Peyer's patch (tissue), 4 donors: ENCODE measurements around the gene SIGLEC1. TPM values are rescaled to one million over a fixed set of nuclear protein-coding genes. Genes with fewer than 3 reads are reported as not detected.

Experiments used
- DNase-seq, 3 donors: peaks; one replicate each; pipeline ENCODE4 v3.0.0-alpha.2; 2017 to 2019
- H3K27ac ChIP-seq, 4 donors: fragments of 200-600 bp; sonication (generic); one replicate each; pipeline ENCODE4 v1.5.1; 2016 to 2019
- H3K27me3 ChIP-seq, 2 donors: fragments of 200-600 bp; sonication (generic); one replicate each; pipeline ENCODE4 v1.5.1; 2019
- H3K36me3 ChIP-seq, 3 donors: fragments of 200-600 bp; sonication (generic); one replicate each; pipeline ENCODE4 v1.5.1; 2016 to 2019
- H3K4me1 ChIP-seq, 4 donors: fragments of 200-600 bp; sonication (generic); one replicate each; pipeline ENCODE4 v1.5.1; 2016 to 2019
- H3K4me3 ChIP-seq, 4 donors: fragments of 200-600 bp; sonication (generic); 1 replicate in 3 of 4; 2 replicates in 1 of 4; pipeline ENCODE4 v1.5.1; 2016 to 2019; ENCODE audit warnings: mild to moderate bottlenecking in 1 of 4
- H3K9me3 ChIP-seq, 4 donors: fragments of 200-600 bp; sonication (generic); one replicate each; pipeline ENCODE4 v1.5.1; 2016 to 2019; ENCODE audit warnings: mild to moderate bottlenecking in 1 of 4
- CTCF ChIP-seq, 6 experiments: fragments of 450-650 bp in 4 of 6; fragments of 200-600 bp in 2 of 6; sonication (generic) in 1 of 6; IDR thresholded peaks; one replicate each; pipeline ENCODE4 v1.5.1; 2017 to 2019; ENCODE audit warnings: antibody characterized with exemption in 6 of 6, mild to moderate bottlenecking in 3 of 6, moderate library complexity in 1 of 6
- POLR2A ChIP-seq, 2 donors: fragments of 450-650 bp; IDR thresholded peaks; one replicate each; pipeline ENCODE4 v1.5.1; 2017; ENCODE audit warnings: antibody characterized with exemption in 2 of 2, mild to moderate bottlenecking in 2 of 2, moderate library complexity in 2 of 2
- total RNA-seq, 4 donors: library from RNA; depleted of rRNA; stranded (reverse); fragments of >200 nt; gene quantifications; one replicate each; pipeline ENCODE4 v1.1.0, GENCODE V29; 2016

Gene SIGLEC1
- total RNA-seq, 4 donors from 2014 or later: 2.3 to 10.7 (median 7.8) TPM

- no peak for TF ChIP-seq CTCF (IDR thresholded peaks at IDR 0.05)
- no peak for TF ChIP-seq POLR2A (IDR thresholded peaks at IDR 0.05)
- no peaks in the 10 kb centered on the region for H3K9me3 ChIP-seq
- H3K27me3 ChIP-seq: peaks cover 0 to 5% of the 10 kb centered on the region in 2 donors
- H3K27ac ChIP-seq: peak within 1 kb of the TSS in 2 of 4 donors; percentile 35 to 46
- H3K36me3 ChIP-seq: no peaks in the 10 kb centered on the region
- H3K4me3 ChIP-seq: peak within 1 kb of the TSS in 3 of 4 donors; percentile 12 to 38 (median 38)
- H3K4me1 ChIP-seq: peaks cover 0 to 20% (median 0%) of the 10 kb centered on the region in 4 donors
- DNase-seq: no peak
Observed at GRCh38 chr20:3732327-3733118, 20.1 kb upstream of the SIGLEC1 start, which contains the start of gene HSPA12B. HSPA12B (plus strand) TSS chr20:3732685; CDS start chr20:3738675, 5,990 bp downstream.

GRCh38 chr20:3731944-3732326 is 19.5 kb upstream of the SIGLEC1 start:
- peaks cover 0 to 5% of the 10 kb centered on the region in 2 donors for H3K27me3 ChIP-seq
- H3K27ac ChIP-seq: peak overlapping the region in 1 of 4 donors; percentile 46
- H3K4me1 ChIP-seq: peaks cover 0 to 20% (median 0%) of the 10 kb centered on the region in 4 donors
- no peaks in the 10 kb centered on the region for H3K9me3 ChIP-seq
- no peak overlapping the region for H3K4me3 ChIP-seq
- TF ChIP-seq CTCF (IDR thresholded peaks at IDR 0.05): no peak
- no peak for TF ChIP-seq POLR2A (IDR thresholded peaks at IDR 0.05)
- no peaks in the 10 kb centered on the region for H3K36me3 ChIP-seq
- no peak for DNase-seq

- DNase-seq: no peak
- H3K36me3 ChIP-seq: no peaks in the 10 kb centered on the region
- no peak overlapping the region for H3K27ac ChIP-seq
- TF ChIP-seq POLR2A (IDR thresholded peaks at IDR 0.05): no peak
- no peak for TF ChIP-seq CTCF (IDR thresholded peaks at IDR 0.05)
- peaks cover 0 to 20% (median 0%) of the 10 kb centered on the region in 4 donors for H3K4me1 ChIP-seq
- no peaks in the 10 kb centered on the region for H3K9me3 ChIP-seq
- no peak overlapping the region for H3K4me3 ChIP-seq
- peaks cover 0 to 5% of the 10 kb centered on the region in 2 donors for H3K27me3 ChIP-seq
Observed at GRCh38 chr20:3730803-3731672, 18.6 kb upstream of the SIGLEC1 start.

GRCh38 chr20:3729811-3730540 is 17.6 kb upstream of the SIGLEC1 start:
- no peak for TF ChIP-seq CTCF (IDR thresholded peaks at IDR 0.05)
- TF ChIP-seq POLR2A (IDR thresholded peaks at IDR 0.05): no peak
- Histone ChIP-seq H3K9me3 (no peaks in the 10 kb centered on the region), H3K4me3 (no peak overlapping the region), H3K4me1 (peaks cover 0 to 14% (median 0%) of the 10 kb centered on the region in 4 donors), H3K27ac (no peak overlapping the region), H3K36me3 (no peaks in the 10 kb centered on the region), H3K27me3 (peaks cover 0 to 5% of the 10 kb centered on the region in 2 donors)
- DNase-seq: no peak

- H3K27ac ChIP-seq: no peak overlapping the region
- DNase-seq: no peak
Observed at GRCh38 chr20:3729378-3729777, 17.0 kb upstream of the SIGLEC1 start.

More at GRCh38 chr20:3729378-3729777, 17.0 kb upstream of the SIGLEC1 start:
- Histone ChIP-seq H3K4me3 (no peak overlapping the region), H3K4me1 (peaks cover 0 to 13% (median 0%) of the 10 kb centered on the region in 4 donors), H3K36me3 (no peaks in the 10 kb centered on the region), H3K27me3 (peaks cover 0 to 5% of the 10 kb centered on the region in 2 donors), H3K9me3 (no peaks in the 10 kb centered on the region)
- TF ChIP-seq CTCF (IDR thresholded peaks at IDR 0.05) (no peak), POLR2A (IDR thresholded peaks at IDR 0.05) (no peak)
